ENCODE data around the gene TUBA1B.

The TUBA1B gene

GRCh38 chr12:49121047-49121696 is 10.0 kb downstream of the TUBA1B start:
- peak; percentile 83 for TF ChIP-seq CTCF (IDR thresholded peaks at IDR 0.05; ENCODE audit: low read depth, low read length)
- no peak overlapping the region for H3K4me3 ChIP-seq (ENCODE audit: low read depth, low read length)

GRCh38 chr12:49111206-49111605 is 20.0 kb downstream of the TUBA1B start:
- TF ChIP-seq CTCF (IDR thresholded peaks at IDR 0.05; ENCODE audit: low read depth, low read length): no peak
- peak overlapping the region; percentile 96 for H3K4me3 ChIP-seq (ENCODE audit: low read depth, low read length)

- peak within 1 kb of the TSS; percentile 96 for H3K4me3 ChIP-seq (ENCODE audit: low read depth, low read length)
- TF ChIP-seq CTCF (IDR thresholded peaks at IDR 0.05; ENCODE audit: low read depth, low read length): peak; percentile 33; the same call in 1 of the 2 replicates
Measured at GRCh38 chr12:49110464-49111155, 20.6 kb downstream of the TUBA1B start, which contains the start of gene LMBR1L. LMBR1L (minus strand) TSS chr12:49110847; CDS start chr12:49110555, 292 bp downstream.

- peak overlapping the region; percentile 96 for H3K4me3 ChIP-seq (ENCODE audit: low read depth, low read length)
- TF ChIP-seq CTCF (IDR thresholded peaks at IDR 0.05; ENCODE audit: low read depth, low read length): no peak
Measured at GRCh38 chr12:49109641-49110463, 21.3 kb downstream of the TUBA1B start.

- TF ChIP-seq CTCF (IDR thresholded peaks at IDR 0.05; ENCODE audit: low read depth, low read length): no peak
Measured at GRCh38 chr12:49108958-49109404, 22.2 kb downstream of the TUBA1B start.

GRCh38 chr12:49105504-49106084 is 25.6 kb downstream of the TUBA1B start:
- TF ChIP-seq CTCF (IDR thresholded peaks at IDR 0.05; ENCODE audit: low read depth, low read length): no peak
- H3K4me3 ChIP-seq (ENCODE audit: low read depth, low read length): no peak overlapping the region

More at GRCh38 chr12:49108958-49109404, 22.2 kb downstream of the TUBA1B start:
- H3K4me3 ChIP-seq (ENCODE audit: low read depth, low read length): peak overlapping the region; percentile 96
